HepG2 (cell line): ENCODE measurements around the gene DSG2. TPM values are rescaled to one million over a fixed set of nuclear protein-coding genes. Genes with fewer than 3 reads are reported as not detected.

ENCODE experiments used
- AKAP8 ChIP-seq: sonication (generic); formaldehyde crosslinking; IDR thresholded peaks from 2 replicates; pipeline ENCODE4 v1.5.1; 2020; ENCODE audit warnings: mild to moderate bottlenecking, missing genetic modification reagents
- ATF7-NPFF ChIP-seq: sonication (generic); formaldehyde crosslinking; IDR thresholded peaks from 2 replicates; pipeline ENCODE4 v1.8.1; 2023; ENCODE audit warnings: mild to moderate bottlenecking, low read depth, missing genetic modification reagents, moderate library complexity
- KLF15 ChIP-seq: sonication (generic); formaldehyde crosslinking; IDR thresholded peaks from 2 replicates; pipeline ENCODE4 v1.8.1; 2023; ENCODE audit warnings: borderline replicate concordance, mild to moderate bottlenecking, inconsistent platforms, missing genetic modification reagents, mixed read lengths
- NR0B2 ChIP-seq: sonication (generic); formaldehyde crosslinking; IDR thresholded peaks from 2 replicates; pipeline ENCODE4 v1.4.0; 2020; ENCODE audit warnings: mild to moderate bottlenecking, missing genetic modification reagents
- PATZ1 ChIP-seq: sonication (generic); formaldehyde crosslinking; IDR thresholded peaks from 2 replicates; pipeline ENCODE4 v1.4.0; 2020; ENCODE audit warnings: missing genetic modification reagents
- SATB2 ChIP-seq: sonication (generic); formaldehyde crosslinking; IDR thresholded peaks from 2 replicates; pipeline ENCODE4 v1.5.0; 2020; ENCODE audit warnings: missing genetic modification reagents
- SMARCC2 ChIP-seq: fragments of 450-650 bp; IDR thresholded peaks from 2 replicates; pipeline ENCODE4 v1.6.1; 2017; ENCODE audit warnings: antibody characterized with exemption, mild to moderate bottlenecking
- TERF1 ChIP-seq: sonication (generic); formaldehyde crosslinking; IDR thresholded peaks from 2 replicates; pipeline ENCODE4 v1.8.0; 2022; ENCODE audit warnings: mild to moderate bottlenecking, missing genetic modification reagents, moderate library complexity
- ZNF296 ChIP-seq: sonication (generic); formaldehyde crosslinking; conservative IDR thresholded peaks from 2 replicates; pipeline ENCODE4 v1.5.0; 2020; ENCODE audit warnings: mild to moderate bottlenecking, missing genetic modification reagents
- ZNF329 ChIP-seq: sonication (generic); formaldehyde crosslinking; IDR thresholded peaks from 2 replicates; pipeline ENCODE4 v1.9.0; 2021; ENCODE audit warnings: low read depth, mild to moderate bottlenecking, missing genetic modification reagents
- ZNF580 ChIP-seq: IDR thresholded peaks from 2 replicates; pipeline ENCODE4 v1.6.1; 2016; ENCODE audit warnings: low read depth, borderline replicate concordance
- ZNF607 ChIP-seq: sonication (generic); formaldehyde crosslinking; IDR thresholded peaks from 2 replicates; pipeline ENCODE4 v1.5.1; 2020; ENCODE audit warnings: missing genetic modification reagents, mild to moderate bottlenecking, borderline replicate concordance
- ZNF619 ChIP-seq: sonication (generic); formaldehyde crosslinking; IDR thresholded peaks from 2 replicates; pipeline ENCODE4 v1.4.0; 2020; ENCODE audit warnings: mild to moderate bottlenecking, missing genetic modification reagents
- ZNF660 ChIP-seq: sonication (generic); formaldehyde crosslinking; IDR thresholded peaks from 2 replicates; pipeline ENCODE4 v1.5.1; 2020; ENCODE audit warnings: mild to moderate bottlenecking, low read depth, missing genetic modification reagents, borderline replicate concordance
- ZNF672 ChIP-seq: sonication (generic); formaldehyde crosslinking; IDR thresholded peaks from 2 replicates; pipeline ENCODE4 v1.8.1; 2022; ENCODE audit warnings: missing genetic modification reagents
- ZNF674 ChIP-seq: sonication (generic); formaldehyde crosslinking; IDR thresholded peaks from 2 replicates; pipeline ENCODE4 v1.5.0; 2020; ENCODE audit warnings: low read depth, mild to moderate bottlenecking, missing genetic modification reagents
- ZNF7 ChIP-seq: IDR thresholded peaks from 2 replicates; pipeline ENCODE4 v1.6.1; 2016; ENCODE audit warnings: missing biosample characterization, missing genetic modification reagents
- ZNF746 ChIP-seq: sonication (generic); formaldehyde crosslinking; IDR thresholded peaks from 2 replicates; pipeline ENCODE4 v1.8.0; 2022; ENCODE audit warnings: mild to moderate bottlenecking, missing genetic modification reagents
- ZSCAN20 ChIP-seq: sonication (generic); formaldehyde crosslinking; IDR thresholded peaks from 2 replicates; pipeline ENCODE4 v1.4.0; 2020; ENCODE audit warnings: missing genetic modification reagents, mild to moderate bottlenecking, borderline replicate concordance
- polyA plus RNA-seq, 8 experiments: library from polyadenylated mRNA; depleted of rRNA in 3 of 8; stranded (reverse) in 7 of 8; unstranded in 1 of 8; fragments of >200 nt; fragmentation: Illumina TruSeq in 4 of 8; extraction: Trizol in 4 of 8; gene quantifications; 2 replicates each; pipeline versions ENCODE4 v1.2.1 to v1.2.3, GENCODE V29; 2011 to 2016; ENCODE audit warnings: low read depth in 4 of 8, missing spikeins in 1 of 8, mixed read lengths in 1 of 8; ENCODE audit not compliant: insufficient read depth in 1 of 8
- total RNA-seq, 5 experiments: library from RNA; depleted of rRNA; stranded (reverse); fragments of >200 nt; fragmentation: Illumina TruSeq; extraction: Trizol; gene quantifications; 2 replicates each; pipeline ENCODE4 v1.2.3, GENCODE V29; 2016; ENCODE audit warnings: low read depth in 1 of 5
- TF ChIP-seq, protein P1 (sequence below): sonication (generic); formaldehyde crosslinking; IDR thresholded peaks from 2 replicates; pipeline ENCODE4 v1.5.1; 2020; ENCODE audit warnings: missing genetic modification reagents, mild to moderate bottlenecking, borderline replicate concordance
- TF ChIP-seq, protein P2 (sequence below): sonication (generic); formaldehyde crosslinking; IDR thresholded peaks from 2 replicates; pipeline ENCODE4 v1.5.1; 2020; ENCODE audit warnings: missing genetic modification reagents, mild to moderate bottlenecking, borderline replicate concordance

DSG2 gene
- total and polyA plus RNA-seq, 2 of the 13 experiments (the other 11 are each of a cell fraction or from before 2014, with no cell fraction given) = 23.3 to 66.7 TPM

GRCh38 chr18:31497836-31498573, at the start of gene DSG2 (continued):
- TF ChIP-seq, protein P1, sequence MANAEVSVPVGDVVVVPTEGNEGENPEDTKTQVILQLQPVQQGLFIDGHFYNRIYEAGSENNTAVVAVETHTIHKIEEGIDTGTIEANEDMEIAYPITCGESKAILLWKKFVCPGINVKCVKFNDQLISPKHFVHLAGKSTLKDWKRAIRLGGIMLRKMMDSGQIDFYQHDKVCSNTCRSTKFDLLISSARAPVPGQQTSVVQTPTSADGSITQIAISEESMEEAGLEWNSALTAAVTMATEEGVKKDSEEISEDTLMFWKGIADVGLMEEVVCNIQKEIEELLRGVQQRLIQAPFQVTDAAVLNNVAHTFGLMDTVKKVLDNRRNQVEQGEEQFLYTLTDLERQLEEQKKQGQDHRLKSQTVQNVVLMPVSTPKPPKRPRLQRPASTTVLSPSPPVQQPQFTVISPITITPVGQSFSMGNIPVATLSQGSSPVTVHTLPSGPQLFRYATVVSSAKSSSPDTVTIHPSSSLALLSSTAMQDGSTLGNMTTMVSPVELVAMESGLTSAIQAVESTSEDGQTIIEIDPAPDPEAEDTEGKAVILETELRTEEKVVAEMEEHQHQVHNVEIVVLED (CRISPR knock-in tag) = peak; percentile 56
- TF ChIP-seq NR0B2 (CRISPR knock-in tag) (peak; percentile 39; the same call in 1 of the 2 replicates), KLF15 (CRISPR knock-in tag) (0 out of 2 replicates have a peak, but pooled peaks have one; percentile 40), SATB2 (no peak), ZNF7 (no peak), PATZ1 (peak; percentile 33; the same call in 1 of the 2 replicates), ZNF660 (no peak), ZNF580 (CRISPR knock-in tag) (no peak), ZNF746 (CRISPR knock-in tag) (0 out of 2 replicates have a peak, but pooled peaks have one; percentile 52), TERF1 (CRISPR knock-in tag) (no peak), ZNF674 (CRISPR knock-in tag) (no peak), ZNF619 (CRISPR knock-in tag) (no peak), ZNF296 (CRISPR knock-in tag) (no peak), ZNF607 (CRISPR knock-in tag) (no peak), ZSCAN20 (CRISPR knock-in tag) (peak; percentile 14; the same call in 1 of the 2 replicates), ATF7-NPFF (CRISPR knock-in tag) (0 out of 2 replicates have a peak, but pooled peaks have one; percentile 18), SMARCC2 (no peak), ZNF329 (CRISPR knock-in tag) (no peak; the same call in 1 of the 2 replicates), ZNF672 (CRISPR knock-in tag) (no peak), AKAP8 (CRISPR knock-in tag) (no peak)
- TF ChIP-seq, protein P2, sequence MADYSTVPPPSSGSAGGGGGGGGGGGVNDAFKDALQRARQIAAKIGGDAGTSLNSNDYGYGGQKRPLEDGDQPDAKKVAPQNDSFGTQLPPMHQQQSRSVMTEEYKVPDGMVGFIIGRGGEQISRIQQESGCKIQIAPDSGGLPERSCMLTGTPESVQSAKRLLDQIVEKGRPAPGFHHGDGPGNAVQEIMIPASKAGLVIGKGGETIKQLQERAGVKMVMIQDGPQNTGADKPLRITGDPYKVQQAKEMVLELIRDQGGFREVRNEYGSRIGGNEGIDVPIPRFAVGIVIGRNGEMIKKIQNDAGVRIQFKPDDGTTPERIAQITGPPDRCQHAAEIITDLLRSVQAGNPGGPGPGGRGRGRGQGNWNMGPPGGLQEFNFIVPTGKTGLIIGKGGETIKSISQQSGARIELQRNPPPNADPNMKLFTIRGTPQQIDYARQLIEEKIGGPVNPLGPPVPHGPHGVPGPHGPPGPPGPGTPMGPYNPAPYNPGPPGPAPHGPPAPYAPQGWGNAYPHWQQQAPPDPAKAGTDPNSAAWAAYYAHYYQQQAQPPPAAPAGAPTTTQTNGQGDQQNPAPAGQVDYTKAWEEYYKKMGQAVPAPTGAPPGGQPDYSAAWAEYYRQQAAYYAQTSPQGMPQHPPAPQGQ = no peak
